Motor neuron (in vitro differentiated cells): ENCODE measurements around the gene GPC6. TPM values are rescaled to one million over a fixed set of nuclear protein-coding genes. Genes with fewer than 3 reads are reported as not detected.

Experiments
- ATAC-seq, 8 experiments: fragments of 200-7000 bp; cut with Tn5 transposase; replicated peaks in 6 of 8; 2 replicates each; pipeline ENCODE4 v1.8.0; 2021; ENCODE audit warnings: mild to moderate bottlenecking in 8 of 8, moderate library complexity in 8 of 8
- H3K27ac ChIP-seq, 2 donors: fragments of 250-450 bp; sonication (Bioruptor Pico); 2 replicates each; pipeline ENCODE4 v1.9.0; 2021; ENCODE audit warnings: antibody characterized with exemption in 2 of 2, mild to moderate bottlenecking in 2 of 2, moderate library complexity in 1 of 2
- H3K4me1 ChIP-seq, 2 donors: fragments of 250-450 bp; sonication (Bioruptor Pico); replicated peaks in 1 of 2; 2 replicates each; pipeline ENCODE4 v1.6.1; 2021; ENCODE audit warnings: antibody characterized with exemption in 2 of 2, mild to moderate bottlenecking in 2 of 2, moderate library complexity in 1 of 2
- H3K4me3 ChIP-seq, 5 donors: fragments of 250-450 bp; sonication (Bioruptor Pico); 2 replicates each; pipeline ENCODE4 v1.9.0; 2021; ENCODE audit warnings: antibody characterized with exemption in 5 of 5, mild to moderate bottlenecking in 5 of 5, moderate library complexity in 4 of 5
- WGBS, 10 experiments: fragments of 450-650 bp; shearing (Covaris generic); methylation state at CpG; one replicate each; pipeline ENCODE4 v1.0.0; 2022; 5-methylcytosine and 5-hydroxymethylcytosine counted together
- in situ Hi-C, 9 experiments: fragments of 400-800 bp; cut with MboI; loops; one replicate each; pipeline ENCODE4 v1.15.0; 2021; ENCODE audit warnings: low sequenced_read_pairs in 9 of 9, low pct_unique_long_range_greater_than_20kb in 2 of 9; ENCODE audit not compliant: unreplicated experiment in 9 of 9
- total RNA-seq, 8 experiments: library from RNA; unstranded; fragments of 300-600 nt; gene quantifications; 2 replicates each; pipeline versions ENCODE4 v1.2.3 to v1.2.4, GENCODE V29; 2022

Gene GPC6
- total RNA-seq, 8 experiments from 2014 or later, result 1.8 to 52.4 (median 15.5) TPM

DNA sequence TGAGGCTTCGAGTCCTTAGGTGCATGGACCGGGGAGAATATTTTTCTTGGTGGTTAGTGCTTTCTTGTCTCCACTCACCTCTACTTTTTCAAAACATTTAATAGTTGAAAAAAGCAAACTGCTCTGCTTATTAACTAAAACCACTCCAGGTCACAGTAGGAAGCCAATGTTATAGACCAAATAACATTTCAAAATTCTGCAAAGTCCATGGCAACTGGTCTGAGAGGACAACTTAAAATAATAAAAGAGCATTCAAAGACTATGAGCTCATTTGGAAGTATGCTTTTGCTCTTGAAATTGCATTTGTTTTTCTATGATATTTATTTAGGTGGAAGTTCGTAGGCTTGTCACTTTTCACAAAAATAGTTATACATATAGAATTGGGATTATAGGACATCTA lies 769.9 kb downstream of the GPC6 start:
- H3K27ac ChIP-seq, result no peak overlapping the region
- no peak for ATAC-seq
- in situ Hi-C loops, result no loop called here
- H3K4me1 ChIP-seq, result peaks cover 0 to 5% of the 10 kb centered on the region in 2 donors
- H3K4me3 ChIP-seq, result no peak overlapping the region
- 86 to 100% (median 100%) methylated on average over 1 to 3 of the region's 3 CpGs; no CpG with 5 or more reads in 1 of the 10 experiments for WGBS, 10 experiments

DNA sequence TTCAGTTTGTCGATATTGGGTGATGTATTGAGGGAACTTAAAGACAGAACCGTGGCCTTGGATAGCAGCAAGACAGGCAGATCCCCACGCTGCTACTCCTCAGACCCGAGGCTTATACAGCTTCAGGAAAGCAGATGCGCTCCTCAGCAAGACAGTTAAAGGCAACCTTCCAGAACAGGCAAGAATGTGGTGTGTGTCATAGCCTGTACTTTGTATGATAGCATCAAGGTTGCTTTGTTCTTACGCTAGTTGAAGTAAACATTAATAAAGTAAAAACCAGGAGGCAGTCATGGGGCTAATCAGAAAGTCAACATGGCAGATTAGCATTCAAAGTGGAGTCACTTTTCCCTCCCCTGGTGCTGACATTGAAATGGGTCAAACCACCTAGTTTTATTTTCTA lies 779.7 kb downstream of the GPC6 start:
- no peak for ATAC-seq
- Histone ChIP-seq H3K27ac (no peak overlapping the region), H3K4me1 (no peaks in the 10 kb centered on the region), H3K4me3 (no peak overlapping the region)
- in situ Hi-C loops, result no loop called here
- 80 to 100% (median 91%) methylated on average over 1 to 6 of the region's 6 CpGs; no CpG with 5 or more reads in 1 of the 10 experiments for WGBS, 10 experiments

- no peak for ATAC-seq
- 60 to 100% (median 98%) methylated on average over 1 to 5 of the region's 5 CpGs for WGBS, 10 experiments
Observed at GRCh38 chr13:94007072-94007471, 780.5 kb downstream of the GPC6 start.

DNA sequence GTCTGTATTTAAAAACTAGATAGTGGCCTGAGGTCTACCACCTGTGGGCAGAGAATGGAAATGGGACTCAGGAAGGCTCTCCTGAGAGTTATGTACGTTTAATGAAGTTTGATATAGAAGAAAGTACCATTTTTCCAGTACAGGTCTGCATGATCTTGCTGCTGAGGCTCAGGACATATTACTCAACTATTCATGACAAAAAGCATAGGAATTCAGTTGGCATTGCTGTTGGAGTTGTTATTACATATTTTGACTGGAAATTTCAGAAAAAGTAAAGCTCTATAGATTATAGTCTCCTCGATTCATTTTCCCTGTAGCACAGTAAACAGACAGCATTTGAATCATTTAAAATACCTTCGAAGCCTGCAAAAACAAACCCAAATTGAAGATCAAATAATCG lies 783.1 kb downstream of the GPC6 start:
- Histone ChIP-seq H3K4me3 (no peak overlapping the region), H3K4me1 (no peaks in the 10 kb centered on the region), H3K27ac (no peak overlapping the region)
- in situ Hi-C loops, result no loop called here
- no peak for ATAC-seq
- 45 to 100% (median 89%) methylated on average over 2 to 4 of the region's 4 CpGs for WGBS, 10 experiments

More at GRCh38 chr13:94007072-94007471, 780.5 kb downstream of the GPC6 start:
- Histone ChIP-seq H3K4me3 (no peak overlapping the region), H3K27ac (no peak overlapping the region), H3K4me1 (no peaks in the 10 kb centered on the region)
- in situ Hi-C loops, result no loop called here

DNA sequence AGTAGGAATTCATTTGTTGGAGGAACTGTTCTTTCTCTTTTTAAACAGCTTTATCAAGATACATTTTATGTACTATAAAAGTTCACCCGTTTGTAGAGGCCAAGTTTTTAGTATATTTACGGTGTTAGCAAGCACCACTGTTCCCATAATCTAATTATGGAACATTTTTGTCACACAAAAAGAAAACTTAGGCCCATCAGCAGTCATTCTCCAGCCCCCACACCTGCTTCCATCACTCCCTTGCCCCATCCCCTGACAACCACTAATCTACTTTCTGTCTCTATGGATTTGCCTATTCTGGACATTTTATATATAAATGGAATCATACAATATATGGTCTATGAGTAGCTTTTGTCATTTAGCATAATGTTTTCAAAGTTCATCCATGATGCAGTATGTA lies 787.9 kb downstream of the GPC6 start:
- 30 to 100% (median 92%) methylated on average over 1 to 2 of the region's 2 CpGs; no CpG with 5 or more reads in 1 of the 10 experiments for WGBS, 10 experiments
- no peak for ATAC-seq
- Histone ChIP-seq H3K27ac (no peak overlapping the region), H3K4me3 (no peak overlapping the region), H3K4me1 (no peaks in the 10 kb centered on the region)
- in situ Hi-C loops, result no loop called here

GRCh38 chr13:94020426-94020825 lies 793.8 kb downstream of the GPC6 start:
- no peak for ATAC-seq
- WGBS, 10 experiments, result 70 to 100% (median 88%) methylated on average over 1 to 2 of the region's 2 CpGs; no CpG with 5 or more reads in 1 of the 10 experiments
- in situ Hi-C loops, result no loop called here
- H3K4me1 ChIP-seq, result no peaks in the 10 kb centered on the region
- no peak overlapping the region for H3K27ac ChIP-seq
- H3K4me3 ChIP-seq, result no peak overlapping the region

- no peak overlapping the region for H3K4me3 ChIP-seq
- H3K4me1 ChIP-seq, result no peaks in the 10 kb centered on the region
- in situ Hi-C loops, result no loop called here
- H3K27ac ChIP-seq, result no peak overlapping the region
- ATAC-seq, result peak in 2 of 8 experiments; percentile 35 to 36
Observed at GRCh38 chr13:94020833-94021232, 794.2 kb downstream of the GPC6 start.

DNA sequence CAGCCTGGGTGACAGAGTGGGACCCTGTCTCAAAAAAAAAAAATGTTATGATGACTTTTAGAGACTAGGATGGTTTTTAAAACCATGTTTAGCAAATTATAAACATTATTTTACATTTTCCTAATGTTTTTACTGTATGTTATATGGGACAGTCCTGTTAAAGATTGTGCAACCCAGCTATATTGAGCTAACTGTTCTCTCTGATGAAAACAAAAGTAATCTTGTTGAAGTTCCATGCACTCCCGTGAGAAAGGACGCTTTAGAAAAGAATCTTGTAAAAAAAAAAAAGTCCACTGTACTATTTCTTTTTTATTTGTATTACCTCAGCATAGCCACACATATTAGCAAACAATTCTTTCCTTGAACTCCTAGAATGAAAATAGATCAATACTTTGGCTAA lies 801.6 kb downstream of the GPC6 start:
- WGBS, 10 experiments, result 75 to 100% (median 91%) methylated on average over 1 to 2 of the region's 2 CpGs; no CpG with 5 or more reads in 2 of the 10 experiments
- Histone ChIP-seq H3K4me3 (no peak overlapping the region), H3K4me1 (peaks cover 16 to 26% of the 10 kb centered on the region in 2 donors), H3K27ac (peak overlapping the region in 1 of 2 donors; percentile 38)
- in situ Hi-C loops, result no loop called here
- peak in 1 of 8 experiments; percentile 24 for ATAC-seq

GRCh38 chr13:94028650-94029049 lies 802.0 kb downstream of the GPC6 start:
- WGBS, 10 experiments, result 43 to 100% (median 76%) methylated on average over 1 of the region's 1 CpG; no CpG with 5 or more reads in 2 of the 10 experiments
- peak in 5 of 8 experiments; percentile 81 to 87 (median 85) for ATAC-seq
- Histone ChIP-seq H3K27ac (peak overlapping the region in 1 of 2 donors; percentile 38), H3K4me1 (peaks cover 20 to 30% of the 10 kb centered on the region in 2 donors), H3K4me3 (no peak overlapping the region)
- in situ Hi-C loops, result no loop called here

GRCh38 chr13:94030415-94031119 lies 804.0 kb downstream of the GPC6 start:
- H3K27ac ChIP-seq, result no peak overlapping the region
- in situ Hi-C loops, result no loop called here
- WGBS, 10 experiments, result 50 to 100% (median 95%) methylated on average over 1 to 14 of the region's 14 CpGs; no CpG with 5 or more reads in 1 of the 10 experiments
- no peak for ATAC-seq
- peaks cover 28 to 39% of the 10 kb centered on the region in 2 donors for H3K4me1 ChIP-seq
- H3K4me3 ChIP-seq, result no peak overlapping the region

DNA sequence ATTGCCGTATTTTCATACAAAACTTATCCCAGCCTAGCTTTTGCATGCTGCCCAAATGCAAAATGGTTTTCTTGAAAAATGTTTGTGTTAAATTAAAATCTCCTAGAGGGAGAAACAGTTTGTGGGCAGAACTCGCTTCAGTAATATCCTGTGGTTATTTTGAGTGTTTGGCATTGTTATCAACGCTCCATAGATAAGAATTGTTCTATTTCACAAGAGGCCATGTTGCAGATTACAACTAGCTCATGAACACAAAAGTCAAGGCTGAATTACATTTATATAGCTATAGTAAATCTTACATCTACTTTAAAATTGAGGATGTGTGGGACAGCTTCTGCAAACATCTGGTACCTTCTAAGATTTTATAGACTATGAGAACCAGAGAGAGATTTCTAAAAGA lies 805.0 kb downstream of the GPC6 start:
- H3K27ac ChIP-seq, result no peak overlapping the region

GRCh38 chr13:94033098-94033497 lies 806.5 kb downstream of the GPC6 start:
- ATAC-seq, result peak in 5 of 8 experiments; percentile 41 to 67 (median 62)
- in situ Hi-C loops, result no loop called here
- WGBS, 10 experiments, result 27 to 100% (median 86%) methylated on average over 1 of the region's 1 CpG; no CpG with 5 or more reads in 4 of the 10 experiments

More for the DNA sequence above, 805.0 kb downstream of the GPC6 start:
- ATAC-seq, result no peak
- WGBS, 10 experiments, result 92 to 100% (median 100%) methylated on average over 1 to 3 of the region's 3 CpGs
- in situ Hi-C loops, result no loop called here
- Histone ChIP-seq H3K4me3 (no peak overlapping the region), H3K4me1 (peaks cover 28 to 39% of the 10 kb centered on the region in 2 donors)

DNA sequence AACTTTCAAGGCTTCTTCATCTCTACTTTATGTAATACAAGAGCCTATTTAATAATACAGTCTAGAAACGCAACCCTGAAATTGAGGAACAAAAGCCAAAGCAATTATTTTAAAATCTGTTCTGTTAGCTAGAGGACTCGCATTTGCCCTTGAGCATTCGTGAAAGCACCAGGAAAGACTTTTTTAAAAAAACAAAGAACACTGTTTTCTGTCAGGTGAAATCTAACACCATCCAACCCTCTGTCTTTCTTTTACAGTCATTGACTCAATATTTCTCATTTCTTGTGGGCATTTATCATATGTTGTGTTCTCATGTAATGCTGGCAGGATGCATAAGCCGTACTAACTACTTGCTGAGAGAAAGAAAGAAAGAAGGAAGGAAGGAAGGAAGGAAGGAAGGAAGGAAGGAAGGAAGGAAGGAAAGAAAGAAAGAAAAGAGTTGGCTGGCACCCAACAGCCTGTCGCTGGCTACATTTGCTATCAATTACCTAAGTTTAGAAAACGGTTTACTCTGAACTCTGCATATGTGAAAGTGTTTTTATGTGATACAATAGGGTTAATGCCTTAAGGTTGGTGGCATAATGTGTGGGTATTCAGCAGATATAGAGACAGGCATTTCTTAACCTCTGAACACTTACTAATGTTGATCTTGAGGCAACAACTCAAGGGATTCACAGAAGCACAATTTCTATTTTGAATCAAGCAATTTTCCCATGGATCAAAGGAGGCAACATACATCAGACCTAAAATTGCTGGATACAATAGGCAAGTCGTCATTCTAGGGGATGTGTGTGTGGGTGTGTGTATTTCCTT lies 807.4 kb downstream of the GPC6 start:
- no peak for ATAC-seq
- Histone ChIP-seq H3K27ac (no peak overlapping the region), H3K4me1 (peaks cover 19 to 35% of the 10 kb centered on the region in 2 donors), H3K4me3 (no peak overlapping the region)
- WGBS, 10 experiments, result 64 to 100% (median 78%) methylated on average over 1 to 6 of the region's 7 CpGs
- in situ Hi-C loops, result no loop called here

More at GRCh38 chr13:94033098-94033497, 806.5 kb downstream of the GPC6 start:
- no peak overlapping the region for H3K27ac ChIP-seq
- no peak overlapping the region for H3K4me3 ChIP-seq
- peaks cover 28 to 39% of the 10 kb centered on the region in 2 donors for H3K4me1 ChIP-seq
